ENCODE data around the gene GPR141. TPM values are rescaled to one million over a fixed set of nuclear protein-coding genes. Genes with fewer than 3 reads are reported as not detected.

The GPR141 gene
- total and polyA plus RNA-seq, 2 donors (not counting 3 experiments of a cell fraction or from before 2014, with no cell fraction given): not detected

DNA sequence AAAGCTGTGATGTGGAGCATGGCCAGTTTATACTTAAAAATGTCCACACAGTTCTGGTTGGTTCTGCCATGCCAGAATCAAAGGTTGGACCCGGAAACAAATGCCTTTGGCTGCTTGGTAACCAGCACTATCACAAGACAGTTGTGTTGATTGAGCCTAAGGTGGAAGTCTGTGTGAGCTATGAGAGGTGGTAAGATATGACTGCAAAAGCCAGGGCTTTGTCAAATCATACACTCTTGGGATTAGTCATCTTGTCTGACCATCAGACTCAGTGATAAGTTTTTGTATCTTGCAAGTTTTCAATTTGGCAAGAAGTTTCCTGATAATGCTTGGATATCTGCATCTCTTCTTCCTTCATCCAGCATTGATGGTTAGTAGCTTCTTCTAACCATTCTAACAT lies 35.5 kb downstream of the GPR141 start:
- DNase-seq (ENCODE audit: low read depth, low spot score) (no peak), FAIRE-seq (no peak)
- ChIA-PET CTCF (interaction anchor here (1.1 kb wide), 1 partner anchor 13 kb away, joined by 3 read pairs; no protein-coding TSS in a partner anchor), POLR2A (no interaction called here)
- Histone ChIP-seq H3K27ac (ENCODE audit: insufficient read depth, low read depth, low read length) (no peak overlapping the region), H3K9ac (replicated peaks; ENCODE audit: extremely low read depth, insufficient read depth, low read length) (no peak overlapping the region), H3K4me3 (replicated peaks in 1 of 3; ENCODE audit: insufficient read depth in 1 of 3, low read depth in 1 of 3, low read length in 3 of 3) (no peak overlapping the region), H3K36me3 (ENCODE audit: control insufficient read depth in 2 of 2, extremely low read depth in 1 of 2, insufficient read depth in 2 of 2, low read length in 2 of 2) (no peaks in the 10 kb centered on the region), H3K27me3 (ENCODE audit: control insufficient read depth in 2 of 2, insufficient read depth in 2 of 2, low read length in 2 of 2) (no peaks in the 10 kb centered on the region), H4K20me1 (replicated peaks; ENCODE audit: control insufficient read depth, extremely low read depth, insufficient read depth, low read length) (no peaks in the 10 kb centered on the region), H3K4me2 (ENCODE audit: insufficient read depth, low read length) (no peak overlapping the region), H2AFZ (ENCODE audit: low read depth, low read length) (no peak overlapping the region), H3K4me1 (ENCODE audit: control insufficient read depth, extremely low read depth, insufficient read depth, low read length) (no peaks in the 10 kb centered on the region), H3K79me2 (ENCODE audit: control insufficient read depth, insufficient read depth, low read length) (no peaks in the 10 kb centered on the region), H3K9me3 (replicated peaks; ENCODE audit: control insufficient read depth, insufficient read depth, low read length) (no peaks in the 10 kb centered on the region), H3K9me1 (replicated peaks; ENCODE audit: control insufficient read depth, extremely low read depth, insufficient read depth, low read length) (no peaks in the 10 kb centered on the region)
- intact Hi-C loops (cut with micrococcal nuclease) (no loop called here), dilution Hi-C loops (cut with MboI; ENCODE audit: extremely low pct_ligation_motif_present, low sequenced_read_pairs) (no loop called here)
- no TSS peak for BruUV-seq (replicated peaks)
- TF ChIP-seq EZH2 (IDR thresholded peaks at IDR 0.05; ENCODE audit: borderline replicate concordance, low read depth, low read length, severe bottlenecking): no peak
- no peak for TF ChIP-seq GATA2 (IDR thresholded peaks at IDR 0.05; ENCODE audit: insufficient read depth, insufficient read length, low read depth, low read length)
- no peak for TF ChIP-seq MYC (IDR thresholded peaks at IDR 0.05; ENCODE audit: low read depth, low read length)
- TF ChIP-seq FOS (IDR thresholded peaks at IDR 0.05; ENCODE audit: borderline replicate concordance, insufficient read depth, low read length): no peak
- no peak for TF ChIP-seq POLR2A (IDR thresholded peaks at IDR 0.05; ENCODE audit: low read depth, low read length)
- TF ChIP-seq POLR2AphosphoS5 (IDR thresholded peaks at IDR 0.05; ENCODE audit: insufficient read depth, low read depth, low read length): no peak
- TF ChIP-seq, protein P1, sequence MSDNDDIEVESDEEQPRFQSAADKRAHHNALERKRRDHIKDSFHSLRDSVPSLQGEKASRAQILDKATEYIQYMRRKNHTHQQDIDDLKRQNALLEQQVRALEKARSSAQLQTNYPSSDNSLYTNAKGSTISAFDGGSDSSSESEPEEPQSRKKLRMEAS (IDR thresholded peaks at IDR 0.05; ENCODE audit: insufficient read depth, insufficient read length): no peak
- TF ChIP-seq, protein P2, sequence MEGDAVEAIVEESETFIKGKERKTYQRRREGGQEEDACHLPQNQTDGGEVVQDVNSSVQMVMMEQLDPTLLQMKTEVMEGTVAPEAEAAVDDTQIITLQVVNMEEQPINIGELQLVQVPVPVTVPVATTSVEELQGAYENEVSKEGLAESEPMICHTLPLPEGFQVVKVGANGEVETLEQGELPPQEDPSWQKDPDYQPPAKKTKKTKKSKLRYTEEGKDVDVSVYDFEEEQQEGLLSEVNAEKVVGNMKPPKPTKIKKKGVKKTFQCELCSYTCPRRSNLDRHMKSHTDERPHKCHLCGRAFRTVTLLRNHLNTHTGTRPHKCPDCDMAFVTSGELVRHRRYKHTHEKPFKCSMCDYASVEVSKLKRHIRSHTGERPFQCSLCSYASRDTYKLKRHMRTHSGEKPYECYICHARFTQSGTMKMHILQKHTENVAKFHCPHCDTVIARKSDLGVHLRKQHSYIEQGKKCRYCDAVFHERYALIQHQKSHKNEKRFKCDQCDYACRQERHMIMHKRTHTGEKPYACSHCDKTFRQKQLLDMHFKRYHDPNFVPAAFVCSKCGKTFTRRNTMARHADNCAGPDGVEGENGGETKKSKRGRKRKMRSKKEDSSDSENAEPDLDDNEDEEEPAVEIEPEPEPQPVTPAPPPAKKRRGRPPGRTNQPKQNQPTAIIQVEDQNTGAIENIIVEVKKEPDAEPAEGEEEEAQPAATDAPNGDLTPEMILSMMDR (IDR thresholded peaks at IDR 0.05; ENCODE audit: extremely low read depth in 1 of 2, insufficient read depth in 1 of 2, low read depth in 1 of 2, low read length in 2 of 2): no peak
- TF ChIP-seq JUN (IDR thresholded peaks at IDR 0.05; ENCODE audit: borderline replicate concordance, insufficient read depth, insufficient read length, low read depth): no peak
